Thyroid gland (tissue), 4 donors: Measurements from ENCODE around the gene RRP12.

Experiments
- POLR2A ChIP-seq, 2 donors: fragments of 450-650 bp; IDR thresholded peaks; one replicate each; pipeline ENCODE4 v1.6.1; 2017; ENCODE audit warnings: antibody characterized with exemption in 2 of 2, mild to moderate bottlenecking in 2 of 2, moderate library complexity in 1 of 2
- TF ChIP-seq, protein P1 (sequence below), 6 experiments: fragments of 200-600 bp in 3 of 6; fragments of 450-650 bp in 3 of 6; sonication (generic) in 3 of 6; IDR thresholded peaks; one replicate each; pipeline ENCODE4 v1.5.1; 2016 to 2019; ENCODE audit warnings: antibody characterized with exemption in 6 of 6, mild to moderate bottlenecking in 2 of 6, inconsistent platforms in 1 of 6, moderate library complexity in 1 of 6

DNA sequence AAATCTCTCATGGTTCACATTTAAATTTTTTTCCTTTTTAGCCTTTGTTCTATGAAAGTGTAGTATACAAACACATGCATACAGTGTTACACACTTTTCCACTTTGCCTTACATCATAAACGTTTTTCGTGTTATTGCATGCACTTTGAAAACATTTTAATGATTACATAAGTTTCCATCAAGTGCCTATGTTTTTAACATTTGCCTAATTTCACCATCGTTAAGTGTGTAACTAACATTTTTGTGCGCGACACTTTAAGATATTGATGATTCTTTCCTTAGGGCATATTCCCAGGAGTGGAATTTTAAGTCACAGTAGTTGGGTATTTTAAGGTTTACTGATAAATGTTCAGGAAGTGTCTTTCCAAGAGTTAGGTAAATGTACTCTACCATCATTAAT, 65.1 kb downstream of the RRP12 start:
- TF ChIP-seq, protein P1, sequence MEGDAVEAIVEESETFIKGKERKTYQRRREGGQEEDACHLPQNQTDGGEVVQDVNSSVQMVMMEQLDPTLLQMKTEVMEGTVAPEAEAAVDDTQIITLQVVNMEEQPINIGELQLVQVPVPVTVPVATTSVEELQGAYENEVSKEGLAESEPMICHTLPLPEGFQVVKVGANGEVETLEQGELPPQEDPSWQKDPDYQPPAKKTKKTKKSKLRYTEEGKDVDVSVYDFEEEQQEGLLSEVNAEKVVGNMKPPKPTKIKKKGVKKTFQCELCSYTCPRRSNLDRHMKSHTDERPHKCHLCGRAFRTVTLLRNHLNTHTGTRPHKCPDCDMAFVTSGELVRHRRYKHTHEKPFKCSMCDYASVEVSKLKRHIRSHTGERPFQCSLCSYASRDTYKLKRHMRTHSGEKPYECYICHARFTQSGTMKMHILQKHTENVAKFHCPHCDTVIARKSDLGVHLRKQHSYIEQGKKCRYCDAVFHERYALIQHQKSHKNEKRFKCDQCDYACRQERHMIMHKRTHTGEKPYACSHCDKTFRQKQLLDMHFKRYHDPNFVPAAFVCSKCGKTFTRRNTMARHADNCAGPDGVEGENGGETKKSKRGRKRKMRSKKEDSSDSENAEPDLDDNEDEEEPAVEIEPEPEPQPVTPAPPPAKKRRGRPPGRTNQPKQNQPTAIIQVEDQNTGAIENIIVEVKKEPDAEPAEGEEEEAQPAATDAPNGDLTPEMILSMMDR (IDR thresholded peaks at IDR 0.05), result no peak
- TF ChIP-seq POLR2A (IDR thresholded peaks at IDR 0.05), result no peak
